HEK293 (cell line): ENCODE data around the gene LRP1.

Experiments used
- ELK4 ChIP-seq: IDR thresholded peaks from 2 replicates; pipeline ENCODE4 v1.6.1; 2011; ENCODE audit warnings: mild to moderate bottlenecking, low read depth, low read length, borderline replicate concordance
- GFI1B ChIP-seq: fragments of 450-650 bp; formaldehyde crosslinking; IDR thresholded peaks from 2 replicates; pipeline ENCODE4 v1.5.1; 2016; ENCODE audit warnings: missing biosample characterization, missing genetic modification characterization
- GLIS2 ChIP-seq: fragments of 450-650 bp; formaldehyde crosslinking; IDR thresholded peaks from 2 replicates; pipeline ENCODE4 v1.5.1; 2016; ENCODE audit warnings: missing biosample characterization, missing genetic modification characterization
- KLF7 ChIP-seq: fragments of 450-650 bp; formaldehyde crosslinking; IDR thresholded peaks from 2 replicates; pipeline ENCODE4 v1.5.1; 2016; ENCODE audit warnings: missing biosample characterization, missing genetic modification characterization, borderline replicate concordance
- MZF1 ChIP-seq: fragments of 450-650 bp; formaldehyde crosslinking; IDR thresholded peaks from 2 replicates; pipeline ENCODE4 v1.5.1; 2017; ENCODE audit warnings: missing biosample characterization, missing genetic modification characterization, borderline replicate concordance
- PRDM4 ChIP-seq: fragments of 450-650 bp; formaldehyde crosslinking; IDR thresholded peaks from 2 replicates; pipeline ENCODE4 v1.5.1; 2017; ENCODE audit warnings: missing biosample characterization, missing genetic modification characterization
- SCRT2 ChIP-seq: fragments of 450-650 bp; formaldehyde crosslinking; IDR thresholded peaks from 2 replicates; pipeline ENCODE4 v1.5.1; 2016; ENCODE audit warnings: missing biosample characterization, missing genetic modification characterization
- TCF7L2 ChIP-seq: IDR thresholded peaks from 2 replicates; pipeline ENCODE4 v1.6.1; 2011; ENCODE audit warnings: low read depth, mild to moderate bottlenecking, inconsistent platforms, low read length, moderate library complexity, borderline replicate concordance
- YY2 ChIP-seq: fragments of 450-650 bp; formaldehyde crosslinking; IDR thresholded peaks from 2 replicates; pipeline ENCODE4 v1.5.1; 2016; ENCODE audit warnings: missing biosample characterization, missing genetic modification characterization
- ZBTB21 ChIP-seq: fragments of 450-650 bp; formaldehyde crosslinking; IDR thresholded peaks from 2 replicates; pipeline ENCODE4 v1.5.1; 2017; ENCODE audit warnings: missing biosample characterization, missing genetic modification characterization
- ZNF146 ChIP-seq: fragments of 450-650 bp; formaldehyde crosslinking; IDR thresholded peaks from 2 replicates; pipeline ENCODE4 v1.5.1; 2016; ENCODE audit warnings: missing biosample characterization, missing genetic modification characterization
- ZNF16 ChIP-seq: fragments of 450-650 bp; formaldehyde crosslinking; IDR thresholded peaks from 2 replicates; pipeline ENCODE4 v1.5.1; 2016; ENCODE audit warnings: low read depth, missing biosample characterization, missing genetic modification characterization
- ZNF239 ChIP-seq: fragments of 450-650 bp; formaldehyde crosslinking; IDR thresholded peaks from 2 replicates; pipeline ENCODE4 v1.5.1; 2016; ENCODE audit warnings: missing biosample characterization, missing genetic modification characterization
- ZNF24 ChIP-seq: fragments of 450-650 bp; formaldehyde crosslinking; IDR thresholded peaks from 2 replicates; pipeline ENCODE4 v1.5.1; 2016; ENCODE audit warnings: missing biosample characterization, missing genetic modification characterization
- ZNF266 ChIP-seq: fragments of 450-650 bp; formaldehyde crosslinking; IDR thresholded peaks from 2 replicates; pipeline ENCODE4 v1.5.1; 2016; ENCODE audit warnings: missing biosample characterization, missing genetic modification characterization, low read depth
- ZNF324 ChIP-seq: fragments of 450-650 bp; formaldehyde crosslinking; IDR thresholded peaks from 2 replicates; pipeline ENCODE4 v1.5.1; 2016; ENCODE audit warnings: missing biosample characterization, missing genetic modification characterization
- ZNF362 ChIP-seq: fragments of 450-650 bp; formaldehyde crosslinking; IDR thresholded peaks from 2 replicates; pipeline ENCODE4 v1.5.1; 2016; ENCODE audit warnings: missing biosample characterization, missing genetic modification characterization
- ZNF366 ChIP-seq: fragments of 450-650 bp; formaldehyde crosslinking; conservative IDR thresholded peaks from 2 replicates; pipeline ENCODE4 v1.5.1; 2016; ENCODE audit warnings: missing biosample characterization, missing genetic modification characterization
- ZNF48 ChIP-seq: fragments of 450-650 bp; formaldehyde crosslinking; IDR thresholded peaks from 2 replicates; pipeline ENCODE4 v1.5.1; 2016; ENCODE audit warnings: missing biosample characterization, missing genetic modification characterization
- ZNF549 ChIP-seq: fragments of 450-650 bp; IDR thresholded peaks from 2 replicates; pipeline ENCODE4 v1.5.1; 2018; ENCODE audit warnings: missing biosample characterization, missing genetic modification characterization, mild to moderate bottlenecking, inconsistent platforms, moderate library complexity
- ZNF629 ChIP-seq: fragments of 450-650 bp; formaldehyde crosslinking; IDR thresholded peaks from 2 replicates; pipeline ENCODE4 v1.5.1; 2017; ENCODE audit warnings: missing biosample characterization, missing genetic modification characterization
- ZNF677 ChIP-seq: fragments of 450-650 bp; IDR thresholded peaks from 2 replicates; pipeline ENCODE4 v1.5.0; 2018; ENCODE audit warnings: missing biosample characterization, mild to moderate bottlenecking, missing genetic modification characterization, moderate library complexity
- ZNF768 ChIP-seq: fragments of 450-650 bp; formaldehyde crosslinking; IDR thresholded peaks from 2 replicates; pipeline ENCODE4 v1.5.1; 2018; ENCODE audit warnings: missing biosample characterization, mild to moderate bottlenecking, missing genetic modification characterization
- ZNF843 ChIP-seq: fragments of 450-650 bp; formaldehyde crosslinking; IDR thresholded peaks from 2 replicates; pipeline ENCODE4 v1.5.1; 2016; ENCODE audit warnings: missing biosample characterization, missing genetic modification characterization
- TF ChIP-seq, protein P1 (sequence below): fragments of 450-650 bp; formaldehyde crosslinking; conservative IDR thresholded peaks from 2 replicates; pipeline ENCODE4 v1.5.1; 2016; ENCODE audit warnings: low read depth, missing biosample characterization, missing genetic modification characterization
- TF ChIP-seq, protein P2 (sequence below): fragments of 450-650 bp; formaldehyde crosslinking; IDR thresholded peaks from 2 replicates; pipeline ENCODE4 v1.5.1; 2016; ENCODE audit warnings: missing biosample characterization, missing genetic modification characterization
- TF ChIP-seq, protein P3 (sequence below): fragments of 450-650 bp; formaldehyde crosslinking; IDR thresholded peaks from 2 replicates; pipeline ENCODE4 v1.5.1; 2016; ENCODE audit warnings: missing biosample characterization, missing genetic modification characterization

Gene LRP1

GRCh38 chr12:57111031-57111734 is 17.1 kb upstream of the LRP1 start, which contains the start of gene STAT6 (continued):
- TF ChIP-seq ZNF366 (tag by site-specific recombination) (peak; percentile 48), ZNF677 (tag by site-specific recombination) (no peak), ZNF629 (tag by site-specific recombination) (no peak), KLF7 (tag by site-specific recombination) (no peak), ZBTB21 (tag by site-specific recombination) (no peak), GFI1B (tag by site-specific recombination) (no peak), ZNF549 (tag by site-specific recombination) (no peak), ZNF48 (tag by site-specific recombination) (no peak), ZNF24 (tag by site-specific recombination) (no peak), ZNF768 (tag by site-specific recombination) (no peak), MZF1 (tag by site-specific recombination) (no peak), GLIS2 (tag by site-specific recombination) (no peak; the same call in 1 of the 2 replicates), ZNF146 (no peak), ZNF266 (tag by site-specific recombination) (0 out of 2 replicates have a peak, but pooled peaks have one; percentile 42), PRDM4 (no peak), ZNF16 (tag by site-specific recombination) (no peak), TCF7L2 (no peak), YY2 (tag by site-specific recombination) (0 out of 2 replicates have a peak, but pooled peaks have one; percentile 26), ZNF239 (0 out of 2 replicates have a peak, but pooled peaks have one; percentile 16), ZNF362 (tag by site-specific recombination) (no peak), ZNF324 (0 out of 2 replicates have a peak, but pooled peaks have one; percentile 49), ZNF843 (tag by site-specific recombination) (no peak), SCRT2 (no peak), ELK4 (no peak)
- TF ChIP-seq, protein P1, sequence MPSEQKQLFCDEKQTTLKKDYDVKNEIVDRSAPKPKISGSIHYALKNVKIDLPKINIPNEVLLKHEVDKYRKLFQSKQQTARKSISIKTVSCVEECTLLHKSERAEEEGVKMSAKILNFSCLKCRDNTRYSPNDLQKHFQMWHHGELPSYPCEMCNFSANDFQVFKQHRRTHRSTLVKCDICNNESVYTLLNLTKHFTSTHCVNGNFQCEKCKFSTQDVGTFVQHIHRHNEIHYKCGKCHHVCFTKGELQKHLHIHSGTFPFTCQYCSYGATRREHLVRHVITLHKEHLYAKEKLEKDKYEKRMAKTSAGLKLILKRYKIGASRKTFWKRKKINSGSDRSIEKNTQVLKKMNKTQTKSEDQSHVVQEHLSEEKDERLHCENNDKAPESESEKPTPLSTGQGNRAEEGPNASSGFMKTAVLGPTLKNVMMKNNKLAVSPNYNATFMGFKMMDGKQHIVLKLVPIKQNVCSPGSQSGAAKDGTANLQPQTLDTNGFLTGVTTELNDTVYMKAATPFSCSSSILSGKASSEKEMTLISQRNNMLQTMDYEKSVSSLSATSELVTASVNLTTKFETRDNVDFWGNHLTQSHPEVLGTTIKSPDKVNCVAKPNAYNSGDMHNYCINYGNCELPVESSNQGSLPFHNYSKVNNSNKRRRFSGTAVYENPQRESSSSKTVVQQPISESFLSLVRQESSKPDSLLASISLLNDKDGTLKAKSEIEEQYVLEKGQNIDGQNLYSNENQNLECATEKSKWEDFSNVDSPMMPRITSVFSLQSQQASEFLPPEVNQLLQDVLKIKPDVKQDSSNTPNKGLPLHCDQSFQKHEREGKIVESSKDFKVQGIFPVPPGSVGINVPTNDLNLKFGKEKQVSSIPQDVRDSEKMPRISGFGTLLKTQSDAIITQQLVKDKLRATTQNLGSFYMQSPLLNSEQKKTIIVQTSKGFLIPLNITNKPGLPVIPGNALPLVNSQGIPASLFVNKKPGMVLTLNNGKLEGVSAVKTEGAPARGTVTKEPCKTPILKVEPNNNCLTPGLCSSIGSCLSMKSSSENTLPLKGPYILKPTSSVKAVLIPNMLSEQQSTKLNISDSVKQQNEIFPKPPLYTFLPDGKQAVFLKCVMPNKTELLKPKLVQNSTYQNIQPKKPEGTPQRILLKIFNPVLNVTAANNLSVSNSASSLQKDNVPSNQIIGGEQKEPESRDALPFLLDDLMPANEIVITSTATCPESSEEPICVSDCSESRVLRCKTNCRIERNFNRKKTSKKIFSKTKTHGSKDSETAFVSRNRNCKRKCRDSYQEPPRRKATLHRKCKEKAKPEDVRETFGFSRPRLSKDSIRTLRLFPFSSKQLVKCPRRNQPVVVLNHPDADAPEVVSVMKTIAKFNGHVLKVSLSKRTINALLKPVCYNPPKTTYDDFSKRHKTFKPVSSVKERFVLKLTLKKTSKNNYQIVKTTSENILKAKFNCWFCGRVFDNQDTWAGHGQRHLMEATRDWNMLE = no peak
- TF ChIP-seq, protein P2, sequence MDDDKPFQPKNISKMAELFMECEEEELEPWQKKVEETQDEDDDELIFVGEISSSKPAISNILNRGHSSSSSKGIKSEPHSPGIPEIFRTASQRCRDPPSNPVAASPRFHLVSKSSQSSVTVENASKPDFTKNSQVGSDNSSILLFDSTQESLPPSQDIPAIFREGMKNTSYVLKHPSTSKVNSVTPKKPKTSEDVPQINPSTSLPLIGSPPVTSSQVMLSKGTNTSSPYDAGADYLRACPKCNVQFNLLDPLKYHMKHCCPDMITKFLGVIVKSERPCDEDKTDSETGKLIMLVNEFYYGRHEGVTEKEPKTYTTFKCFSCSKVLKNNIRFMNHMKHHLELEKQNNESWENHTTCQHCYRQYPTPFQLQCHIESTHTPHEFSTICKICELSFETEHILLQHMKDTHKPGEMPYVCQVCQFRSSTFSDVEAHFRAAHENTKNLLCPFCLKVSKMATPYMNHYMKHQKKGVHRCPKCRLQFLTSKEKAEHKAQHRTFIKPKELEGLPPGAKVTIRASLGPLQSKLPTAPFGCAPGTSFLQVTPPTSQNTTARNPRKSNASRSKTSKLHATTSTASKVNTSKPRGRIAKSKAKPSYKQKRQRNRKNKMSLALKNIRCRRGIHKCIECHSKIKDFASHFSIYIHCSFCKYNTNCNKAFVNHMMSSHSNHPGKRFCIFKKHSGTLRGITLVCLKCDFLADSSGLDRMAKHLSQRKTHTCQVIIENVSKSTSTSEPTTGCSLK (tag by site-specific recombination) = no peak
- TF ChIP-seq, protein P3, sequence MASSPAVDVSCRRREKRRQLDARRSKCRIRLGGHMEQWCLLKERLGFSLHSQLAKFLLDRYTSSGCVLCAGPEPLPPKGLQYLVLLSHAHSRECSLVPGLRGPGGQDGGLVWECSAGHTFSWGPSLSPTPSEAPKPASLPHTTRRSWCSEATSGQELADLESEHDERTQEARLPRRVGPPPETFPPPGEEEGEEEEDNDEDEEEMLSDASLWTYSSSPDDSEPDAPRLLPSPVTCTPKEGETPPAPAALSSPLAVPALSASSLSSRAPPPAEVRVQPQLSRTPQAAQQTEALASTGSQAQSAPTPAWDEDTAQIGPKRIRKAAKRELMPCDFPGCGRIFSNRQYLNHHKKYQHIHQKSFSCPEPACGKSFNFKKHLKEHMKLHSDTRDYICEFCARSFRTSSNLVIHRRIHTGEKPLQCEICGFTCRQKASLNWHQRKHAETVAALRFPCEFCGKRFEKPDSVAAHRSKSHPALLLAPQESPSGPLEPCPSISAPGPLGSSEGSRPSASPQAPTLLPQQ (tag by site-specific recombination) = no peak
